ENCODE results near the gene CDC42BPB.
"Not testable (repeated sequence)": the region's sequence is repeated elsewhere in the genome, so short reads cannot be mapped to it uniquely, and the experiment has no call there.

CDC42BPB gene

DNA sequence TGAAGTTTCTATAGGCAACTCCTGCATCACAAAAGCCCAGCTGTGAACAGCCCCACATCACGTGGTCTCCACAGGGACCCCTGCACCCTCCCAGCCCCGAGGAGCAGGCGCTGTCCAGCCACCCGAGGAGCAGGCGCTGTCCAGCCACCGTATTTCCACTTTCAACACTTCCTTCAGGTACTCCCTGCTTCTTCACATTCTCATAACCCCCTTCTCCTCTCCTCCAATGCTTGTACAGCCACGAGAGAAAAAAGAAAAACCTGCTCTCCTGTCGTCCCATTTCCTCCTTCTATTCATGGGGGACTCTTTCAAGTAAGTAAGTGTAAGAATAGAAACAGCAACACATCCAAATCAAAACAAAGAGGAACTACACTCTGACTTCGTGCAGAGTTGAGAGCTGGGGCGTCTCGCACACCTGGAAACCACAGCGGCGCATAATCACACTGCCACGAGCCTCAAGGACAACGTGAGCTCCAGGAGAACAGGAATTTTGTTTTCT lies 11.9 kb downstream of the CDC42BPB start:
- no peak for DNase-seq

DNA sequence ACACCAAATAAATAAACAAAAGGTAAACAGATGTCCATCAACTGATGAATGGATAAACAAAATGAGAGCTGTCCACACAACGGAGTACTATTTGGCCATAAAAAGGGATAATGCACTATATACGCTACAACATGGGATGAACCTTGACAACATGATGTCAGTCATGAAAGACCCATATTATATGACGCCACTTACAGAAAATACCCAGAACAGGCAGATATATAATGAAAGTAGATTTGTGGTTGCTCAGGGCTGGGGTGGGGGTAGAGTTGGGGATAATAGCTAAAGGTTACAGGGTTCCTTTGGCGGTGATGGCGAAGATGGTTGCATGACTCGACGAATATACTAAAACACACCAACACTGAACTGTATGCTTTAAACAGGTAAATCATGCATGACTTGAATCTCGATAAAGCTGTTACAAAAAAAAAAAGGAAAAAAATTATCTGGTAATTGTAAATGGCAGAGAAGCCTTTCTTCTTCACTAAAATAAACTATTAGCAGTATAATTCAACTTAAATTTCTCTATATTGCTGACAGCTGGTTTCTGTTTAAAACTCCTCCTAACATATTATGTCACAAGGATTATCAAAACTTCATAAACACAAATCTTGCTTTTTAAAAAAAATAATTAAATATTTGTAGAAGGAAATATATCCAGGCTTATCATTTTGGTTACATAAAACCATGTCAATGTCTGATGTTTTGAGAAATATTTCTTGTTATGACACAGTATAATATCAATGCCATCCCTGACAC lies 13.9 kb downstream of the CDC42BPB start:
- no peak for DNase-seq

DNA sequence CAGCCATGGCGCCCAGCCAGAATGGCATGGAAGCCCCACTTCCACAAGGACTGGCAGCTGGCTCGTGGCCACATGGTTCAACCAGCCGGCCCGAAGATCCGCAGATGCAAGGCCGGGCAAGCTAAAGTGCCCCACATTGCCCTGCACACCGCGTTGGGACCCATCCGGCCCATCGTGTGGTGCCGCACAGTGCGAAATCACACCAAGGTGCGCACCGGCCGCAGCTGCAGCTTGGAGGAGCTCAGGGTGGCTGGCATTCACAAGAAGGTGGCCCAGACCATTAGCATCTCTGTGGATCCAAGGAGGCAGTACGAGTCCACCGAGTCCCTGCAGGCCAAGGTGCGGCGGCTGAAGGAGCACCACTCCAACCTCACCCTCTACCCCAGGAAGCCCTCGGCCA lies 15.9 kb downstream of the CDC42BPB start:
- no peak for DNase-seq

- no peak for DNase-seq
Measured at GRCh38 chr14:103033681-103034096, 23.7 kb downstream of the CDC42BPB start.

DNA sequence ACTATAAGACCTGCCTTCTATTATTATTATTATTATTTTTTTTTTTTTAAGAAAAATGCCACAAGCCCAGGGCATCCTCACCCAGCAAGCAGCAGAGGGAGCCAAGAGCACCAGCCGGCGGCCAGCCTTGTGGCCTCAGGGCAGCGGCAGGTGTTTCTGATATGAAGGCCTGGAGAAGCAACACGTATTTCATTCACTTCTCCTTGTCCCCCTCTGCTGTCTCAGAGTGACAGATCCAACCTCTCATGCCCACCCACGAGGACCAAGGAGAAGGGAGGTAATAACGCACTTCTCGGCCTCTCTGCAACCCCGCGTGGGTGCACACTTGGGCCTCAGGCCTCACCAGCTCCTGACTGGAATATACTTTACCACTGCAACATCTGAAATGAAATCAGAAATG lies 25.4 kb downstream of the CDC42BPB start:
- no peak for DNase-seq

- no peak for DNase-seq
Measured at GRCh38 chr14:103031566-103031911, 25.8 kb downstream of the CDC42BPB start.

- DNase-seq: no peak
Measured at GRCh38 chr14:103030741-103031565, 26.4 kb downstream of the CDC42BPB start.

- no peak for DNase-seq
Measured at GRCh38 chr14:103029936-103030335, 27.4 kb downstream of the CDC42BPB start.

- no peak for DNase-seq
Measured at GRCh38 chr14:103028772-103029171, 28.6 kb downstream of the CDC42BPB start.

- DNase-seq: no peak
Measured at GRCh38 chr14:103028161-103028767, 29.1 kb downstream of the CDC42BPB start.

DNA sequence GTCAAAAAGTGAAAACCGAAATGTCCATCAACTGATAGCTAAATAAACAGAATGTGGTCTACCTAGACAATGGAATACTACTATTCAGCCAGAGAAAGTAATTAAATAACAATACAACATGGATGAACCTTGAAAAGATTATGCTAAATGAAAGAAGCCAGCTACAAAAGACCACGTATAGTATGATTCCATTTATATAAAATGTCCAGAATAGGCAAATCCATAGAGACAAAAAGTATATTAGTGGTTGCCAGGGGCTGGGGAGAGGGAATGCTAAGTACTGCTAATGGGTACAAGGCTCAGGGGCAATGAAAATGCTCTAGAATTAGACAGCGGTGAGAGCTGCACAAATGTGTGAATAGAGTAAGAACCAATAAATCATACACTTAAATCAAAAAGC lies 29.9 kb downstream of the CDC42BPB start:
- no peak for DNase-seq

DNA sequence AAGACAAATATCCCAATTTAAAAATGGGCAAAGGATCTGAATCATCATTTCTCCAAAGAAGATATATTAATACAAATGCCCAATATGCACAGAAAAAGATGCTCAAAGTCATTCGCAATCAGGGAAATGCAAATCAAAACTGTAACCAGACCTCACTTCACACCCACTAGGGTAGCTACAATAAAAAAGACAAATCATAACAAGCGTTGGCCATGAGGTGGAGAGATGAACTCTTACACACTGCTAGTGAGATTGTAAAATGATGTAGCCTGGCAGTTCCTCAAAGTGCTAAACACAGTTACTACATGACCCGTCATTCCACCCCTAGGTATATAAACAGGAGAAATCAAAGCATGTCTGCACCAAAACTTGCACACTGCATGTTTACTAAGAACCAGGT lies 30.4 kb downstream of the CDC42BPB start:
- no peak for DNase-seq

DNA sequence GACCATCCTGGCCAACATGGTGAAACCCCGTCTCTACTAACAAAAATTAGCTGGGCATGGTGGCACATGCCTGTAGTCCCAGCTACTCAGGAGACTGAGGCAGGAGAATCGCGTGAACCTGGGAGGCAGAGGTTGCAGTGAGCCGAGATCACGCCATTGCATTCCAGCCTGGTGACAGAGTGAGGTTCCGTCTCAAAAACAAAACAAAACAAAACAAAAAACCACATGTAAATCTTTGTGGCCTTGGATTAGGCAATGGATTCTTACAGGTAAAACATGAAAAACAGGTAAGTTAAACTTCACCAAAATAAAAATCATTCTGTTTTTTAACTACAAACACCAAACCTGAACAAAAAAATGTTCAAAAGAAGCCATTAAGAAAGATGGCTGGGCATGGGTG lies 31.2 kb downstream of the CDC42BPB start:
- not testable (repeated sequence) for DNase-seq

- DNase-seq: no peak
Measured at GRCh38 chr14:103023881-103024473, 33.4 kb downstream of the CDC42BPB start.

- DNase-seq: no peak
Measured at GRCh38 chr14:103022685-103023044, 34.7 kb downstream of the CDC42BPB start.

DNA sequence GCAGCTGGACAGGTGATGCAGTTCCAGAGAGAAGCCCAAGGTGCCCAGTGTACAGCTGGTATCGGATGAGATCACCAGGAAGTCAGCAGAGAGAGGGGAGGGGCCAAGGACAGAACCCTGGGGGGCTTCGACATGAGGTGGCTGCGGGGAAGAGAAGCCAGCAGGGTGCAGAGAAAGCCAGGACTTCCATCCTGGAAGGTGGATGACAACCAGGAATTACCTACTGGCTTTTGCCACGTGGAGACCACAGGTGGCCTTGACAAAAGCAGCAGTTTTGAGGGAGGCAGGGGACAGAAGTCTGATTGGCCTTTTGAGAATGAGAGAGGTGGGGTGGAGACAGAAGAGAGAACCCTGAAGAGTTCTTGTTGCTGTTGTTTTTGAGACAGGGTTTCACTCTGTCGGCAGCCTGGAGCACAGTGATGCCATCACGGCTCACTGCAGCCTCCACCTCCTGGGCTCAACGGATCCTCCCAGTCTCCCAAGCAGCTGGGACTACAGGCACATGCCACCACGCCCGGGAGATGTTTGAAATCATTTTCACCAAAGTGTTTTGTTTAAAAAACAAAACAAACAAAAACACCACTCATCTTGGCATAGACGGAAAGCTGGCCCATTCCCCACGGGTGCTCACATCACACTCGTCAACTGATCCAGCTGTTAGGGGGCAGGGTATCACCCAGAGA lies 35.2 kb downstream of the CDC42BPB start:
- DNase-seq: no peak

DNA sequence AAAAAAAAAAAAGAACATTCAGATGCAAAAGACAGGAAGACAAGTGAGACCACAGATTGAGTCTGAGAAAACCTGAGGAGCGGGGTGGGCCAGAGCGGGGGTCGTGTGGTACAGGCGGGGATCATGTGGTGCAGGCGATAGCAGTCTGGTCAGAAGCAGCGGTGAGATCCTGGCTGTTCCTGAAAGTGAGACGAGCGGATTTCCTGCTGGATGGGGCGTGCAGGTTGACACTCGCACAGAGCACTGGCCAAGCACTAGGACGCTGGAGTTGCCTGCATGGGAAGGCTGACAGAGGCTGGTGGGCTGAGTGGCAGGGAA lies 35.7 kb downstream of the CDC42BPB start:
- no peak for DNase-seq

DNA sequence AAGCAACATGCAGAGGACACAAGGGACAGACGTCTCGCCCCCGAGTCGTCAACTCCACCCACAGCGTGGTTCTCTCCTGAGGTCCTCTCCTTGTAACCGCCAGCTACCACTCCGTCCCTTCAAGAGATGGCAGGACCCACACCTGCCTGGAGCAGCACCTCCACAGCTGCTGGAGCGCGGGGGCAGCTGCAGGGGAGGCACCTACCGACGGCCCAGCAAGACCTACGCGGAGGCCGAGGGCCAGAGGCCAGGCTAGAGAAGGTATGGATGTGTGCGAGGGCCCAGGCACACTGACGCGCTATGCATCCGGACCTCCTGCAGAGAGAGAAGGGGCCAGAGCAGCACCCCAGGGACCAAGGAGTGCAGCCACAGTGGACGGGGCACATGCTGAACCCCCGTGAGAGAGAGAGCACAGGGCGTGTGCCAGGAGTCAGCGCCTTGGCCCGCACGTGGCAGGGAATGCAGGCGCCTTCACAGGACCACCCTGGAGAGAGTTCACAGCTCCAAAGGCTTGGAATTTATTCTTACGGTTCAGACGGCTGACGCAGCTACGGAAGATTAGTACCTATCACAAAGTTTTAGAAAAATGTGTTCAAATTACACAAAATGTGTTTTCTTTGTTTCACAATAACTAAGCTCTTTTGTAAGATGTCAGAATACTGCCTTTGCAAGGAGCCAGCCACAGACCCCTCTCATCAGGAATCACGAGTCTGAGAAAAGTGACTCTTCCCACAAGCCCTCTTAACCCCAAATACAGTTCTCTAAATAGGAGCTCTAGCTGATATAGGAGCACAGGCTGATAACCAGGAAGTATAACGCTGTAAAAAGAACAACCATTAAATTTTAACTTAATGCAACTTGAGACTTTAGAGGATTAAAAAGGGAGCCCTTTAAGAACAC lies 36.8 kb downstream of the CDC42BPB start:
- DNase-seq: no peak

- DNase-seq: no peak
Measured at GRCh38 chr14:103019826-103020225, 37.5 kb downstream of the CDC42BPB start.

- DNase-seq: no peak
Measured at GRCh38 chr14:103019236-103019635, 38.1 kb downstream of the CDC42BPB start.

DNA sequence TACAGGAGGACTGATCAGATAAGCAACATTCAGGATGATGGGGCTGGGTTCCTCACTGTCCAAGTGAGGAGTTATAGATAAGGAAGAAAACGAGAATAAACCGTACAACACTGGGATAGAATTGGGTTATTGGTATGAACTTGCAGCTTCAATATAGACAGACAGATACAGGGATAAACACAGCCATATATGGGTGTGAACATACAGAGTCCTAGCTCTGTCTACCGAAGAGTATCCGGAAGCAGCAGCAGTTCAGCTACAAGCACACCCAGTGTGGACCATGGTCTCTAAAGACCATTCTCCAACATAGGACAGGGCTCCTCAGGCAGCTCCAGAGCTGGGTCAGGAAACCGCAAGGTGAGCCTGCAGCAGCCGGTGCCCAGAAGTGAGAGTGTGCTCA lies 40.8 kb downstream of the CDC42BPB start:
- DNase-seq: no peak

DNA sequence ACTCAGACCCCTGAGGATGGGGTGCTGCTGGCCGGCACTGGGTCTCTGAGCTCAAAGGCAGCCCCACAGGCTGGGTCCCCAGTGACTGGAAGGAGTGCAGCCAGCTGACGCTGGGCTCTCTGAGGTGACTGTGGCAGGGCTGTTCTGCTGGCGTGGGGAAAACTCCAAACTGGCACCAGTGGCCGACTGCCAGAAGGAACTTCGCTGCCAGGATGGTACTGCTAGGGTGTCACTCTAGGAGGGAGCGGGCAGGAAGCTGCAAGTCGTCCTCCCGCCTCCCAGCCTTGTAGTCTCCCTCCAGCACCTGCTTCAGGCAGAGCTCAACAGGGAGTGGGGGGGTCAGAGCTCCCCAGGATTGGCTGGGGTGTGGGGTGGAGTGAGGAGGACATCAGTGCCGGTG lies 41.3 kb downstream of the CDC42BPB start:
- no peak for DNase-seq

All from CD4-positive, alpha-beta T cell treated with Interleukin-21 for 1 hour (primary cell).